Mesenchymal stem cell (in vitro differentiated cells and primary cell): Measurements from ENCODE around the gene ZNF407.

Experiments
- DNase-seq: peaks from one replicate; pipeline ENCODE4 v3.0.0-alpha.2; 2013
- H2AFZ ChIP-seq: one replicate; pipeline ENCODE4 v1.6.1; 2013; ENCODE audit warnings: low read depth, mild to moderate bottlenecking, control low read depth, inconsistent platforms, low read length, moderate library complexity
- H2AK5ac ChIP-seq: 2 replicates; pipeline ENCODE4 v1.6.1; 2013; ENCODE audit warnings: low read length, moderate library complexity, mild to moderate bottlenecking, inconsistent platforms; ENCODE audit not compliant: severe bottlenecking
- H2BK120ac ChIP-seq: one replicate; pipeline ENCODE4 v1.6.1; 2013; ENCODE audit warnings: low read depth, mild to moderate bottlenecking, inconsistent platforms, low read length, moderate library complexity
- H2BK12ac ChIP-seq, 2 experiments: one replicate each; pipeline ENCODE4 v1.6.1; 2013; ENCODE audit warnings: inconsistent platforms in 2 of 2, low read length in 2 of 2, mild to moderate bottlenecking in 2 of 2, moderate library complexity in 2 of 2, control low read depth in 1 of 2
- H2BK15ac ChIP-seq: one replicate; pipeline ENCODE4 v1.6.1; 2013; ENCODE audit warnings: mild to moderate bottlenecking, low read depth, inconsistent platforms; ENCODE audit not compliant: poor library complexity, severe bottlenecking
- H2BK5ac ChIP-seq: 2 replicates; pipeline ENCODE4 v1.6.1; 2013; ENCODE audit warnings: low read depth, mild to moderate bottlenecking, low read length, control low read depth, inconsistent platforms; ENCODE audit not compliant: poor library complexity, severe bottlenecking
- H3K14ac ChIP-seq, 2 experiments: one replicate each; pipeline ENCODE4 v1.6.1; 2013; ENCODE audit warnings: inconsistent platforms in 2 of 2, low read length in 2 of 2, control low read depth in 1 of 2, mild to moderate bottlenecking in 1 of 2, moderate library complexity in 1 of 2
- H3K18ac ChIP-seq, 2 experiments: one replicate each; pipeline ENCODE4 v1.6.1; 2013; ENCODE audit warnings: inconsistent platforms in 2 of 2, low read length in 2 of 2, control low read depth in 1 of 2, low read depth in 1 of 2, mild to moderate bottlenecking in 1 of 2
- H3K23ac ChIP-seq, 2 experiments: one replicate each; pipeline ENCODE4 v1.6.1; 2013; ENCODE audit warnings: inconsistent platforms in 2 of 2, low read length in 2 of 2, mild to moderate bottlenecking in 2 of 2, moderate library complexity in 2 of 2, control low read depth in 1 of 2
- H3K27ac ChIP-seq: 2 replicates; pipeline ENCODE4 v1.5.1; 2013; ENCODE audit warnings: mild to moderate bottlenecking, moderate library complexity, low read length, control low read depth, inconsistent platforms; ENCODE audit not compliant: poor library complexity, severe bottlenecking
- H3K27me3 ChIP-seq, 2 experiments: 2 replicates each; pipeline versions ENCODE4 v1.6.1 to v1.7.0; 2013; ENCODE audit warnings: low read length in 2 of 2, mild to moderate bottlenecking in 2 of 2, moderate library complexity in 2 of 2, control low read depth in 1 of 2, inconsistent platforms in 1 of 2; ENCODE audit not compliant: control insufficient read depth in 1 of 2, insufficient read depth in 1 of 2
- H3K36me3 ChIP-seq, 2 experiments: 2 replicates each; pipeline versions ENCODE4 v1.6.1 to v1.7.0; 2013; ENCODE audit warnings: low read length in 2 of 2, control low read depth in 1 of 2, inconsistent platforms in 1 of 2, low read depth in 1 of 2, mild to moderate bottlenecking in 1 of 2; ENCODE audit not compliant: insufficient read depth in 2 of 2, control insufficient read depth in 1 of 2
- H3K4ac ChIP-seq, 2 experiments: one replicate each; pipeline ENCODE4 v1.6.1; 2013; ENCODE audit warnings: inconsistent platforms in 2 of 2, low read length in 2 of 2, mild to moderate bottlenecking in 2 of 2, moderate library complexity in 2 of 2, control low read depth in 1 of 2, low read depth in 1 of 2
- H3K4me1 ChIP-seq: 2 replicates; pipeline ENCODE4 v1.6.1; 2013; ENCODE audit warnings: low read depth, low read length, control low read depth; ENCODE audit not compliant: control insufficient read depth, insufficient read depth
- H3K4me2 ChIP-seq: 2 replicates; pipeline ENCODE4 v1.6.1; 2013; ENCODE audit warnings: low read length, mild to moderate bottlenecking, inconsistent platforms; ENCODE audit not compliant: poor library complexity, severe bottlenecking
- H3K4me3 ChIP-seq, 2 experiments: 2 replicates each; pipeline versions ENCODE4 v1.5.1 to v1.7.0; 2013; ENCODE audit warnings: low read length in 2 of 2, mild to moderate bottlenecking in 2 of 2, control low read depth in 1 of 2, low read depth in 1 of 2; ENCODE audit not compliant: insufficient read depth in 1 of 2
- H3K79me1 ChIP-seq: replicated peaks from 2 replicates; pipeline ENCODE4 v1.6.1; 2013; ENCODE audit warnings: mild to moderate bottlenecking, control low read depth, low read length, inconsistent platforms; ENCODE audit not compliant: poor library complexity, severe bottlenecking
- H3K9ac ChIP-seq: 2 replicates; pipeline ENCODE4 v1.7.0; 2013; ENCODE audit warnings: mild to moderate bottlenecking, low read length, moderate library complexity
- H3K9me3 ChIP-seq: 2 replicates; pipeline ENCODE4 v1.7.0; 2013; ENCODE audit warnings: mild to moderate bottlenecking, low read length; ENCODE audit not compliant: control insufficient read depth
- H4K8ac ChIP-seq: one replicate; pipeline ENCODE4 v1.6.1; 2013; ENCODE audit warnings: inconsistent platforms, mild to moderate bottlenecking, low read length, moderate library complexity
- H4K91ac ChIP-seq: one replicate; pipeline ENCODE4 v1.6.1; 2013; ENCODE audit warnings: mild to moderate bottlenecking, low read length, inconsistent platforms
- WGBS: methylation state at CpG from one replicate; pipeline ENCODE4 v1.1.7; 2013; ENCODE audit warnings: mixed read lengths; 5-methylcytosine and 5-hydroxymethylcytosine counted together

Gene ZNF407

DNA sequence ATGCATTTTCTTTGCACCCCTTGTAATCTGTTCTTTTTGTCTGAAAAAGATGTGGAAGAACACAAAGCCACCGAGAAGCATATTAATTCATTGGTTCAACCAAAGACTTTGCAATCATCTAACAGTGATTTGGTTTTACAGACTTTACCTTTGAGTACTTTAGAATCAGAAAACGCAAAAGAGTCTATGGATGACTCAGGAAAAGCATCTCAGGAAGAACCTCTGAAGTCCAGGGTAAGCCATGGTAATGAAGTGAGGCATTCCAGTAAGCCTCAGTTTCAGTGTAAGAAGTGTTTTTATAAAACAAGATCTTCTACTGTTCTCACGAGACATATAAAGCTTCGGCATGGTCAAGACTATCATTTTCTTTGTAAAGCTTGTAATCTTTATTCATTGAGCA, 35.2 kb downstream of the ZNF407 start:
- H4K91ac ChIP-seq: no peak overlapping the region
- H3K36me3 ChIP-seq: peaks cover 14 to 45% of the 10 kb centered on the region in 2 experiments
- H3K4me2 ChIP-seq: no peak overlapping the region
- no peak overlapping the region for H2BK120ac ChIP-seq
- WGBS: 96% methylated on average over 4 of the region's 4 CpGs
- H3K14ac ChIP-seq: no peak overlapping the region
- H3K4ac ChIP-seq: no peak overlapping the region
- H2AFZ ChIP-seq: no peak overlapping the region
- no peak overlapping the region for H2BK5ac ChIP-seq
- H2BK15ac ChIP-seq: no peak overlapping the region
- no peaks in the 10 kb centered on the region for H3K27me3 ChIP-seq
- no peak overlapping the region for H3K9ac ChIP-seq
- no peak overlapping the region for H2AK5ac ChIP-seq
- H3K4me1 ChIP-seq: peaks cover 2% of the 10 kb centered on the region
- H3K4me3 ChIP-seq: no peak overlapping the region
- peaks cover 19% of the 10 kb centered on the region for H3K79me1 ChIP-seq
- DNase-seq: no peak
- H2BK12ac ChIP-seq: no peak overlapping the region
- H4K8ac ChIP-seq: no peak overlapping the region
- H3K27ac ChIP-seq: no peak overlapping the region
- H3K18ac ChIP-seq: no peak overlapping the region
- no peak overlapping the region for H3K23ac ChIP-seq
- no peaks in the 10 kb centered on the region for H3K9me3 ChIP-seq

DNA sequence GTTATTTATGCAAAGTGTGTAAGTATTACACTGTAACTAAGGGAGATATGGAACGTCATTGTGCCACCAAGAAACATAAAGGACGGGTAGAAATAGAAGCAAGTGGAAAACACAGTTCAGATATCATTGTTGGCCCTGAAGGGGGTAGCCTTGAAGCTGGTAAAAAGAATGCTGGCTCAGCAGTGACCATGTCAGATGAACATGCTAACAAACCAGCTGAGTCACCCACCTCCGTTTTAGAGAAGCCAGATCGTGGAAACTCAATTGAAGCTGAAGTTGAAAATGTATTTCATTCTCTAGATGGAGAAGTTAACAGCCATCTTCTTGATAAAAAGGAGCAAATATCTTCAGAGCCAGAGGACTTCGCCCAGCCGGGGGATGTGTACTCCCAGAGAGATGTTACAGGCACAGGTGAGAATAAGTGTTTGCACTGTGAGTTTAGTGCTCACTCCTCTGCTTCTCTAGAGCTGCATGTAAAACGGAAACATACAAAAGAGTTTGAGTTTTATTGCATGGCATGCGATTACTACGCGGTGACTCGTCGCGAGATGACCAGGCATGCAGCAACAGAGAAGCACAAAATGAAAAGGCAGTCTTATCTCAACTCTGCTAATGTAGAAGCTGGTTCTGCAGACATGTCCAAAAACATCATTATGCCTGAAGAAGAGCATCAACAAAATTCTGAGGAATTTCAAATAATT, 36.1 kb downstream of the ZNF407 start:
- H2BK12ac ChIP-seq: peak overlapping the region in 1 of 2 experiments; percentile 50
- no peak overlapping the region for H2AFZ ChIP-seq
- H3K23ac ChIP-seq: no peak overlapping the region
- H3K27ac ChIP-seq: no peak overlapping the region
- no peak overlapping the region for H3K9ac ChIP-seq
- no peak overlapping the region for H4K8ac ChIP-seq
- no peak overlapping the region for H3K4me2 ChIP-seq
- 84% methylated on average over 13 of the region's 13 CpGs for WGBS
- no peak overlapping the region for H2BK5ac ChIP-seq
- peaks cover 14 to 48% of the 10 kb centered on the region in 2 experiments for H3K36me3 ChIP-seq
- H2AK5ac ChIP-seq: no peak overlapping the region
- DNase-seq: peak; percentile 32
- H3K14ac ChIP-seq: no peak overlapping the region
- no peak overlapping the region for H2BK15ac ChIP-seq
- H3K4me3 ChIP-seq: no peak overlapping the region
- H4K91ac ChIP-seq: no peak overlapping the region
- no peak overlapping the region for H3K18ac ChIP-seq
- H3K27me3 ChIP-seq: no peaks in the 10 kb centered on the region
- H2BK120ac ChIP-seq: peak overlapping the region; percentile 49
- H3K9me3 ChIP-seq: no peaks in the 10 kb centered on the region
- no peak overlapping the region for H3K4ac ChIP-seq
- H3K4me1 ChIP-seq: peaks cover 2% of the 10 kb centered on the region
- peaks cover 13% of the 10 kb centered on the region for H3K79me1 ChIP-seq

DNA sequence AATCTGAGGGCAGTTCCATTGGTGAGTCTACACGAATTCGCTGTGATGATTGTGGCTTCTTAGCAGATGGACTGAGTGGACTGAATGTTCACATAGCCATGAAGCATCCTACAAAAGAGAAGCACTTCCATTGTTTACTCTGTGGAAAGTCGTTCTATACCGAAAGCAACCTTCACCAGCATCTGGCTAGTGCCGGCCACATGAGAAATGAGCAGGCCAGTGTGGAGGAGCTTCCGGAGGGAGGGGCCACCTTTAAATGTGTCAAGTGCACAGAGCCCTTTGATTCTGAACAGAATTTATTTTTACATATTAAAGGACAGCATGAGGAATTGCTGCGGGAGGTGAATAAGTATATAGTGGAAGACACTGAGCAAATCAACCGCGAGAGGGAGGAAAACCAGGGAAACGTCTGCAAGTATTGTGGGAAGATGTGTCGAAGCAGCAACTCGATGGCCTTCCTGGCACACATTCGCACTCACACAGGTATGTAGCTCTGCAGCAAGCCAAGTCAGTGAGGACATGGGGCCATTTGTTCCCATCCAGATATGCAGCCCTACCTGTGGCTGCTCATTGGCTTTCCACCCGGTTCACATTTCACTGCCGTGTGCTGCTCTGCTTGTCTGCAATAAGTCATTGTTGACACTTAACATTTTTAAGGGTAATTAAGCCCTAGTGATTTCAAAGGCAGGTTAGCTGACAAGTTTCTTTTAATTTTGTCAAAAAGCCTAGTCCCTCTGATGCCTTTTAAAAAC, 37.7 kb downstream of the ZNF407 start:
- no peak overlapping the region for H2AK5ac ChIP-seq
- no peaks in the 10 kb centered on the region for H3K27me3 ChIP-seq
- no peak overlapping the region for H3K27ac ChIP-seq
- H2BK120ac ChIP-seq: no peak overlapping the region
- H3K4me1 ChIP-seq: peaks cover 2% of the 10 kb centered on the region
- no peak overlapping the region for H3K9ac ChIP-seq
- no peak overlapping the region for H3K4me2 ChIP-seq
- H3K36me3 ChIP-seq: peaks cover 14 to 48% of the 10 kb centered on the region in 2 experiments
- H2BK15ac ChIP-seq: no peak overlapping the region
- no peak overlapping the region for H2AFZ ChIP-seq
- no peak overlapping the region for H3K14ac ChIP-seq
- no peaks in the 10 kb centered on the region for H3K9me3 ChIP-seq
- H3K79me1 ChIP-seq: peaks cover 15% of the 10 kb centered on the region
- H4K91ac ChIP-seq: no peak overlapping the region
- H2BK5ac ChIP-seq: no peak overlapping the region
- no peak overlapping the region for H3K23ac ChIP-seq
- no peak overlapping the region for H2BK12ac ChIP-seq
- H3K4ac ChIP-seq: no peak overlapping the region
- no peak overlapping the region for H3K4me3 ChIP-seq
- 96% methylated on average over 13 of the region's 15 CpGs for WGBS
- H4K8ac ChIP-seq: no peak overlapping the region
- DNase-seq: no peak
- no peak overlapping the region for H3K18ac ChIP-seq

DNA sequence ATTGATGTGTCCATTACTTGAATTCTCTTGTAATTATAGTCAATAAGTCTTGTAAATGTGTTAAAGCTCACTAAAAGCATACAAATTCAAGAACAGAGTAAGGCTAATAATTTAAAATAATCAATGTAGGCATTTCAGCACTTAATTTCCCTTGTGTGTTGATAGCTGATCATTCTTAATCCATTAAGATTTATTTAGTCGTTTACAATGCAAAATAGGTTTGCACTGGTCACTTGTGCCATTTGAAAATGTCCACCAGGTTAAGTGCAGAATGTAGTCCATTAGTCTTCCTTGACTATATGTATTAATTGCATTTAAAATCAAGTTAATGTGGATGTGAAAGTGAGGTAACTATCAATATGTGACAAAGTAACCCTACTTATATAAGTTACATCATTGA, 39.4 kb downstream of the ZNF407 start:
- no peak overlapping the region for H3K23ac ChIP-seq
- no peak overlapping the region for H2BK15ac ChIP-seq
- no peak overlapping the region for H3K27ac ChIP-seq
- no peak overlapping the region for H2AFZ ChIP-seq
- no peak overlapping the region for H3K4ac ChIP-seq
- H3K4me3 ChIP-seq: no peak overlapping the region
- H4K8ac ChIP-seq: no peak overlapping the region
- no peak overlapping the region for H3K18ac ChIP-seq
- H3K9ac ChIP-seq: no peak overlapping the region
- no peak overlapping the region for H2AK5ac ChIP-seq
- no peak overlapping the region for H4K91ac ChIP-seq
- peaks cover 14 to 49% of the 10 kb centered on the region in 2 experiments for H3K36me3 ChIP-seq
- H3K14ac ChIP-seq: no peak overlapping the region
- H2BK120ac ChIP-seq: no peak overlapping the region
- H3K9me3 ChIP-seq: no peaks in the 10 kb centered on the region
- H3K4me1 ChIP-seq: peaks cover 2% of the 10 kb centered on the region
- no peaks in the 10 kb centered on the region for H3K27me3 ChIP-seq
- no peak overlapping the region for H2BK12ac ChIP-seq
- H2BK5ac ChIP-seq: no peak overlapping the region
- no CpG with 5 or more reads among the region's 1 CpG for WGBS
- no peak for DNase-seq
- H3K4me2 ChIP-seq: no peak overlapping the region
- H3K79me1 ChIP-seq: peaks cover 12% of the 10 kb centered on the region
